Measurements from ENCODE around the gene MRPL50.

The MRPL50 gene

DNA sequence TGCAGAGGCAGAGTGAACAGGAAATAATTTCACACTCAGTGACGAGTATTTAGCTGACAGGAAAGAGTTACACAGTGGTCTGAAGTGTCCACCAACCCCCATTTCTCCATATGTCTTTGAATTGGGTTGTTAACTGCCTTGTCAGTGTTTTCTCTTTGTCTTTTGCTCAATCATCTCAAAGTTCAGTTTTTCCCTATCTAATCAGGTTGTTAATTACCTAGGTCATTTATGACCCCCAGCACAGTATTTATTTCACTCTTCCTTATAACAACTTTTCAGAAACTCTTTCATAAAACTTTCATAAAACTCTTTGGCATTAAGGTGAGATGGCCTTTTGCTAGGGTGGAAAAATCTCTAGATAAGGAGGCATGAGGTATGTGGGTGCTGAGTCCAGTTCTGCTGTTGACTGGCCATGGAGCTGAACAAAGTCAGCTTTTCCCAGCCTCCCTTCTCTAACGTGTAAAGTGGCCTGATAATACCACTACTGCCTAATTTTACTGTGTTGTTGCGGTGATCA is 42.4 kb upstream of the MRPL50 start:
- Histone ChIP-seq H3K79me2 (ENCODE audit: insufficient read depth, low read length) (no peaks in the 10 kb centered on the region), H3K27ac (ENCODE audit: low read depth, low read length) (no peak overlapping the region), H3K9ac (ENCODE audit: low read length) (no peak overlapping the region), H3K4me3 (ENCODE audit: insufficient read depth, low read length, poor library complexity, severe bottlenecking) (no peak overlapping the region), H2AFZ (ENCODE audit: low read depth, low read length, severe bottlenecking) (no peak overlapping the region), H3K27me3 (ENCODE audit: low read length) (no peaks in the 10 kb centered on the region), H3K9me2 (replicated peaks; ENCODE audit: insufficient read depth, low read length) (no peaks in the 10 kb centered on the region), H3K36me3 (ENCODE audit: low read length) (no peaks in the 10 kb centered on the region), H3F3A (ENCODE audit: insufficient read depth) (no peaks in the 10 kb centered on the region), H3K4me2 (ENCODE audit: low read depth, low read length, poor library complexity, severe bottlenecking) (no peak overlapping the region), H3K9me3 (ENCODE audit: insufficient read depth, low read length) (no peaks in the 10 kb centered on the region), H4K20me1 (ENCODE audit: low read depth, low read length) (no peaks in the 10 kb centered on the region)
- TF ChIP-seq, protein P1, sequence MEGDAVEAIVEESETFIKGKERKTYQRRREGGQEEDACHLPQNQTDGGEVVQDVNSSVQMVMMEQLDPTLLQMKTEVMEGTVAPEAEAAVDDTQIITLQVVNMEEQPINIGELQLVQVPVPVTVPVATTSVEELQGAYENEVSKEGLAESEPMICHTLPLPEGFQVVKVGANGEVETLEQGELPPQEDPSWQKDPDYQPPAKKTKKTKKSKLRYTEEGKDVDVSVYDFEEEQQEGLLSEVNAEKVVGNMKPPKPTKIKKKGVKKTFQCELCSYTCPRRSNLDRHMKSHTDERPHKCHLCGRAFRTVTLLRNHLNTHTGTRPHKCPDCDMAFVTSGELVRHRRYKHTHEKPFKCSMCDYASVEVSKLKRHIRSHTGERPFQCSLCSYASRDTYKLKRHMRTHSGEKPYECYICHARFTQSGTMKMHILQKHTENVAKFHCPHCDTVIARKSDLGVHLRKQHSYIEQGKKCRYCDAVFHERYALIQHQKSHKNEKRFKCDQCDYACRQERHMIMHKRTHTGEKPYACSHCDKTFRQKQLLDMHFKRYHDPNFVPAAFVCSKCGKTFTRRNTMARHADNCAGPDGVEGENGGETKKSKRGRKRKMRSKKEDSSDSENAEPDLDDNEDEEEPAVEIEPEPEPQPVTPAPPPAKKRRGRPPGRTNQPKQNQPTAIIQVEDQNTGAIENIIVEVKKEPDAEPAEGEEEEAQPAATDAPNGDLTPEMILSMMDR (IDR thresholded peaks at IDR 0.05; ENCODE audit: insufficient read depth, low read length, poor library complexity, severe bottlenecking), result no peak
- TF ChIP-seq EZH2phosphoT487 (conservative IDR thresholded peaks at IDR 0.05; ENCODE audit: low read length), result no peak

DNA sequence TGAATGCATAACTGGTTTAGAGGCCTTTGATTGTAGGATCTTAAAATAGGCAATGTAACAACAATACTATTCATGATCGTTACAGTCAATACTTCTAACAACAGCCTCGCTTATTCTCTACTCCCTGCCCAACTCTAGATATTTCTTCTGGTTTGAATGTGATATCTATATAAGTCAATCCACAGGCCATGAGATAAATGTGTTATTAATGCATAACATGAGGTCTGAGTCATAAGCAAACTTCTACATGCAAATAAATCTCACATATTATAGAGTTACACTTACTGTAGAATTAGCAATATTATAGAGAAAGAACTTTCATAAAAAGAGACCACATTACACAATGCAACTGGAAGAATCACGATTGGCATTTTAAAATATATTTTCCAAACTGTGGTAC is 40.1 kb upstream of the MRPL50 start:
- Histone ChIP-seq H3K9ac (ENCODE audit: low read length) (no peak overlapping the region), H2AFZ (ENCODE audit: low read depth, low read length, severe bottlenecking) (no peak overlapping the region), H3K79me2 (ENCODE audit: insufficient read depth, low read length) (no peaks in the 10 kb centered on the region), H3K4me2 (ENCODE audit: low read depth, low read length, poor library complexity, severe bottlenecking) (no peak overlapping the region), H3K27me3 (ENCODE audit: low read length) (no peaks in the 10 kb centered on the region), H3K9me2 (replicated peaks; ENCODE audit: insufficient read depth, low read length) (no peaks in the 10 kb centered on the region), H4K20me1 (ENCODE audit: low read depth, low read length) (no peaks in the 10 kb centered on the region), H3K27ac (ENCODE audit: low read depth, low read length) (no peak overlapping the region), H3K4me3 (ENCODE audit: insufficient read depth, low read length, poor library complexity, severe bottlenecking) (no peak overlapping the region), H3K36me3 (ENCODE audit: low read length) (no peaks in the 10 kb centered on the region), H3F3A (ENCODE audit: insufficient read depth) (no peaks in the 10 kb centered on the region), H3K9me3 (ENCODE audit: insufficient read depth, low read length) (no peaks in the 10 kb centered on the region)
- TF ChIP-seq EZH2phosphoT487 (conservative IDR thresholded peaks at IDR 0.05; ENCODE audit: low read length), result no peak
- TF ChIP-seq, protein P1 (IDR thresholded peaks at IDR 0.05; ENCODE audit: insufficient read depth, low read length, poor library complexity, severe bottlenecking), result no peak

DNA sequence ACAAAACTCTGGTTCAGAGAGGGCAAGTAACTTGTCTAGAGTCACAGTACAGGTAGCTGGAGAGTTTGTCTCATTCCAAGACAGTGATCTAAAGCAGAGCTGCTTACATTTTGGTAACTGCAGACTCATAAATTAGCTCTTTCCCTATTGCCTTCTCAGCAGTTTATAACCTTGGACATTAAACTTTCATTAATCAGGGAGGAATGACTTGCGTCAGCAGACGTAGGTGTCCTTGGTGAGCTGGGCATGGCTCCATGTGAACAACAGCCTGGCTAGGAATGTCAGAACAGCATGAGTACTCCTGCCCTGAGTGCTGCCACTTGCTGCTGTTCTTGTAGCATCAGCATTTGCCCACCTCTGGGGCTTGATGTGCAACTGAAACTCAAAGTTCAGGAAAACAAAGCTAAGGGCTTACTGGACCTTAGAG is 39.4 kb upstream of the MRPL50 start:
- no peaks in the 10 kb centered on the region for H4K20me1 ChIP-seq (ENCODE audit: low read depth, low read length)
- no peak overlapping the region for H3K9ac ChIP-seq (ENCODE audit: low read length)
- H3K27ac ChIP-seq (ENCODE audit: low read depth, low read length), result no peak overlapping the region
- no peaks in the 10 kb centered on the region for H3K27me3 ChIP-seq (ENCODE audit: low read length)
- no peak overlapping the region for H3K4me3 ChIP-seq (ENCODE audit: insufficient read depth, low read length, poor library complexity, severe bottlenecking)
- H3K9me3 ChIP-seq (ENCODE audit: insufficient read depth, low read length), result no peaks in the 10 kb centered on the region
- no peak overlapping the region for H3K4me2 ChIP-seq (ENCODE audit: low read depth, low read length, poor library complexity, severe bottlenecking)
- H3F3A ChIP-seq (ENCODE audit: insufficient read depth), result no peaks in the 10 kb centered on the region
- H3K36me3 ChIP-seq (ENCODE audit: low read length), result no peaks in the 10 kb centered on the region
- no peaks in the 10 kb centered on the region for H3K79me2 ChIP-seq (ENCODE audit: insufficient read depth, low read length)
- H2AFZ ChIP-seq (ENCODE audit: low read depth, low read length, severe bottlenecking), result no peak overlapping the region
- no peaks in the 10 kb centered on the region for H3K9me2 ChIP-seq (replicated peaks; ENCODE audit: insufficient read depth, low read length)
- TF ChIP-seq, protein P1 (IDR thresholded peaks at IDR 0.05; ENCODE audit: insufficient read depth, low read length, poor library complexity, severe bottlenecking), result no peak
- no peak for TF ChIP-seq EZH2phosphoT487 (conservative IDR thresholded peaks at IDR 0.05; ENCODE audit: low read length)

Measured in SU-DHL-6 (cell line).